ENCODE data around the gene QPRT. TPM values are rescaled to one million over a fixed set of nuclear protein-coding genes. Genes with fewer than 3 reads are reported as not detected.
"Not testable (repeated sequence)": the region's sequence is repeated elsewhere in the genome, so short reads cannot be mapped to it uniquely, and the experiment has no call there.

Gene QPRT
- polyA plus RNA-seq, 4 donors, result 30.2 to 286 (median 32.0) TPM

- peak overlapping the region in 2 of 3 donors; percentile 12 to 29 for H3K27ac ChIP-seq (ENCODE audit: low read depth in 1 of 3, low read length in 2 of 3)
- no peaks in the 10 kb centered on the region for H3K36me3 ChIP-seq (ENCODE audit: control insufficient read depth in 3 of 3, insufficient read depth in 2 of 3, low read depth in 1 of 3, low read length in 3 of 3)
- H3K9me3 ChIP-seq (ENCODE audit: control insufficient read depth in 2 of 2, insufficient read depth in 1 of 2, low read depth in 1 of 2, low read length in 1 of 2), result no peaks in the 10 kb centered on the region
- FAIRE-seq (no peak), DNase-seq (no peak)
- peak overlapping the region in 2 of 3 donors; percentile 26 to 45 for H3K4me3 ChIP-seq (ENCODE audit: low read depth in 1 of 3, low read length in 3 of 3)
- WGBS, 3 donors, result 64 to 76% (median 72%) methylated on average over 29 to 35 of the region's 35 CpGs
- H3K4me1 ChIP-seq (ENCODE audit: control insufficient read depth in 3 of 3, insufficient read depth in 2 of 3, low read depth in 1 of 3, low read length in 2 of 3), result peaks cover 0 to 14% (median 0%) of the 10 kb centered on the region in 3 donors
- H3K27me3 ChIP-seq (ENCODE audit: control insufficient read depth in 3 of 3, insufficient read depth in 3 of 3, low read length in 3 of 3), result no peaks in the 10 kb centered on the region
Observed at GRCh38 chr16:29664091-29664921, 14.7 kb upstream of the QPRT start.

GRCh38 chr16:29665294-29666077, 13.5 kb upstream of the QPRT start:
- Histone ChIP-seq H3K27ac (ENCODE audit: low read depth in 1 of 3, low read length in 2 of 3) (peak overlapping the region in 1 of 3 donors; percentile 52), H3K36me3 (ENCODE audit: control insufficient read depth in 3 of 3, insufficient read depth in 2 of 3, low read depth in 1 of 3, low read length in 3 of 3) (no peaks in the 10 kb centered on the region), H3K4me3 (ENCODE audit: low read depth in 1 of 3, low read length in 3 of 3) (peak overlapping the region in 1 of 3 donors; percentile 23), H3K4me1 (ENCODE audit: control insufficient read depth in 3 of 3, insufficient read depth in 2 of 3, low read depth in 1 of 3, low read length in 2 of 3) (peaks cover 0 to 14% (median 0%) of the 10 kb centered on the region in 3 donors), H3K9me3 (ENCODE audit: control insufficient read depth in 2 of 2, insufficient read depth in 1 of 2, low read depth in 1 of 2, low read length in 1 of 2) (no peaks in the 10 kb centered on the region), H3K27me3 (ENCODE audit: control insufficient read depth in 3 of 3, insufficient read depth in 3 of 3, low read length in 3 of 3) (no peaks in the 10 kb centered on the region)
- FAIRE-seq, result no peak
- 57 to 66% (median 63%) methylated on average over 15 of the region's 15 CpGs for WGBS, 3 donors
- DNase-seq, result no peak

- not testable (repeated sequence) for DNase-seq; H3K4me3 ChIP-seq (ENCODE audit: low read depth in 1 of 3, low read length in 3 of 3); FAIRE-seq; H3K36me3 ChIP-seq (ENCODE audit: control insufficient read depth in 3 of 3, insufficient read depth in 2 of 3, low read depth in 1 of 3, low read length in 3 of 3); H3K9me3 ChIP-seq (ENCODE audit: control insufficient read depth in 2 of 2, insufficient read depth in 1 of 2, low read depth in 1 of 2, low read length in 1 of 2); H3K27ac ChIP-seq (ENCODE audit: low read depth in 1 of 3, low read length in 2 of 3); H3K27me3 ChIP-seq (ENCODE audit: control insufficient read depth in 3 of 3, insufficient read depth in 3 of 3, low read length in 3 of 3)
- H3K4me1 ChIP-seq (ENCODE audit: control insufficient read depth in 3 of 3, insufficient read depth in 2 of 3, low read depth in 1 of 3, low read length in 2 of 3), result peaks cover 0 to 14% (median 0%) of the 10 kb centered on the region in 3 donors
- WGBS, 3 donors, result 83 to 91% (median 86%) methylated on average over 6 of the region's 6 CpGs
Observed at GRCh38 chr16:29667322-29667610, 11.7 kb upstream of the QPRT start.

GRCh38 chr16:29667755-29668154, 11.2 kb upstream of the QPRT start:
- Histone ChIP-seq H3K36me3 (ENCODE audit: control insufficient read depth in 3 of 3, insufficient read depth in 2 of 3, low read depth in 1 of 3, low read length in 3 of 3) (no peaks in the 10 kb centered on the region), H3K27ac (ENCODE audit: low read depth in 1 of 3, low read length in 2 of 3) (no peak overlapping the region), H3K27me3 (ENCODE audit: control insufficient read depth in 3 of 3, insufficient read depth in 3 of 3, low read length in 3 of 3) (no peaks in the 10 kb centered on the region), H3K9me3 (ENCODE audit: control insufficient read depth in 2 of 2, insufficient read depth in 1 of 2, low read depth in 1 of 2, low read length in 1 of 2) (no peaks in the 10 kb centered on the region), H3K4me3 (ENCODE audit: low read depth in 1 of 3, low read length in 3 of 3) (no peak overlapping the region), H3K4me1 (ENCODE audit: control insufficient read depth in 3 of 3, insufficient read depth in 2 of 3, low read depth in 1 of 3, low read length in 2 of 3) (peaks cover 0 to 14% (median 0%) of the 10 kb centered on the region in 3 donors)
- DNase-seq (no peak), FAIRE-seq (no peak)
- WGBS, 3 donors, result 96 to 98% (median 97%) methylated on average over 12 of the region's 12 CpGs

GRCh38 chr16:29668267-29668666, 10.7 kb upstream of the QPRT start:
- Histone ChIP-seq H3K4me3 (ENCODE audit: low read depth in 1 of 3, low read length in 3 of 3) (no peak overlapping the region), H3K4me1 (ENCODE audit: control insufficient read depth in 3 of 3, insufficient read depth in 2 of 3, low read depth in 1 of 3, low read length in 2 of 3) (peaks cover 0 to 14% (median 0%) of the 10 kb centered on the region in 3 donors), H3K27me3 (ENCODE audit: control insufficient read depth in 3 of 3, insufficient read depth in 3 of 3, low read length in 3 of 3) (no peaks in the 10 kb centered on the region), H3K27ac (ENCODE audit: low read depth in 1 of 3, low read length in 2 of 3) (no peak overlapping the region), H3K36me3 (ENCODE audit: control insufficient read depth in 3 of 3, insufficient read depth in 2 of 3, low read depth in 1 of 3, low read length in 3 of 3) (no peaks in the 10 kb centered on the region), H3K9me3 (ENCODE audit: control insufficient read depth in 2 of 2, insufficient read depth in 1 of 2, low read depth in 1 of 2, low read length in 1 of 2) (no peaks in the 10 kb centered on the region)
- DNase-seq (no peak), FAIRE-seq (no peak)
- WGBS, 3 donors, result 86 to 96% (median 89%) methylated on average over 3 of the region's 3 CpGs

- no peak for FAIRE-seq
- 89 to 94% (median 92%) methylated on average over 6 of the region's 6 CpGs for WGBS, 3 donors
- DNase-seq, result no peak
- no peaks in the 10 kb centered on the region for H3K9me3 ChIP-seq (ENCODE audit: control insufficient read depth in 2 of 2, insufficient read depth in 1 of 2, low read depth in 1 of 2, low read length in 1 of 2)
- peaks cover 0 to 4% (median 3%) of the 10 kb centered on the region in 3 donors for H3K4me1 ChIP-seq (ENCODE audit: control insufficient read depth in 3 of 3, insufficient read depth in 2 of 3, low read depth in 1 of 3, low read length in 2 of 3)
- no peak overlapping the region for H3K4me3 ChIP-seq (ENCODE audit: low read depth in 1 of 3, low read length in 3 of 3)
- H3K27ac ChIP-seq (ENCODE audit: low read depth in 1 of 3, low read length in 2 of 3), result no peak overlapping the region
- no peaks in the 10 kb centered on the region for H3K27me3 ChIP-seq (ENCODE audit: control insufficient read depth in 3 of 3, insufficient read depth in 3 of 3, low read length in 3 of 3)
- no peaks in the 10 kb centered on the region for H3K36me3 ChIP-seq (ENCODE audit: control insufficient read depth in 3 of 3, insufficient read depth in 2 of 3, low read depth in 1 of 3, low read length in 3 of 3)
Observed at GRCh38 chr16:29673501-29673900, 5.5 kb upstream of the QPRT start.

- peaks cover 0 to 8% (median 4%) of the 10 kb centered on the region in 3 donors for H3K4me1 ChIP-seq (ENCODE audit: control insufficient read depth in 3 of 3, insufficient read depth in 2 of 3, low read depth in 1 of 3, low read length in 2 of 3)
- FAIRE-seq (no peak), DNase-seq (peak; percentile 50 to 77)
- H3K27me3 ChIP-seq (ENCODE audit: control insufficient read depth in 3 of 3, insufficient read depth in 3 of 3, low read length in 3 of 3), result no peaks in the 10 kb centered on the region
- no peaks in the 10 kb centered on the region for H3K36me3 ChIP-seq (ENCODE audit: control insufficient read depth in 3 of 3, insufficient read depth in 2 of 3, low read depth in 1 of 3, low read length in 3 of 3)
- 17 to 34% (median 29%) methylated on average over 13 of the region's 13 CpGs for WGBS, 3 donors
- no peak overlapping the region for H3K4me3 ChIP-seq (ENCODE audit: low read depth in 1 of 3, low read length in 3 of 3)
- H3K27ac ChIP-seq (ENCODE audit: low read depth in 1 of 3, low read length in 2 of 3), result peak overlapping the region in 1 of 3 donors; percentile 32
- H3K9me3 ChIP-seq (ENCODE audit: control insufficient read depth in 2 of 2, insufficient read depth in 1 of 2, low read depth in 1 of 2, low read length in 1 of 2), result no peaks in the 10 kb centered on the region
Observed at GRCh38 chr16:29674188-29674587, 4.8 kb upstream of the QPRT start.

- WGBS, 3 donors, result 52 to 63% (median 57%) methylated on average over 3 of the region's 3 CpGs
- DNase-seq, result peak; percentile 48 to 58
- FAIRE-seq, result no peak
- Histone ChIP-seq H3K9me3 (ENCODE audit: control insufficient read depth in 2 of 2, insufficient read depth in 1 of 2, low read depth in 1 of 2, low read length in 1 of 2) (no peaks in the 10 kb centered on the region), H3K36me3 (ENCODE audit: control insufficient read depth in 3 of 3, insufficient read depth in 2 of 3, low read depth in 1 of 3, low read length in 3 of 3) (peaks cover 0 to 6% (median 0%) of the 10 kb centered on the region in 3 donors), H3K4me1 (ENCODE audit: control insufficient read depth in 3 of 3, insufficient read depth in 2 of 3, low read depth in 1 of 3, low read length in 2 of 3) (peaks cover 0 to 17% (median 4%) of the 10 kb centered on the region in 3 donors), H3K4me3 (ENCODE audit: low read depth in 1 of 3, low read length in 3 of 3) (no peak overlapping the region), H3K27me3 (ENCODE audit: control insufficient read depth in 3 of 3, insufficient read depth in 3 of 3, low read length in 3 of 3) (no peaks in the 10 kb centered on the region), H3K27ac (ENCODE audit: low read depth in 1 of 3, low read length in 2 of 3) (no peak overlapping the region)
Observed at GRCh38 chr16:29675811-29676643, 3.0 kb upstream of the QPRT start.

Data from small intestine (tissue), 7 donors.